Measurements from ENCODE around the gene CTIF. TPM values are rescaled to one million over a fixed set of nuclear protein-coding genes. Genes with fewer than 3 reads are reported as not detected.

CTIF gene
- total RNA-seq, 4 donors from 2014 or later, result 14.1 to 78.2 (median 18.4) TPM

GRCh38 chr18:48874233-48874632 is 335.4 kb downstream of the CTIF start:
- WGBS, 2 donors (ENCODE audit: low coverage in 1 of 2), result 60 to 94% methylated on average over 1 to 5 of the region's 5 CpGs
- no peak overlapping the region for H3K4me3 ChIP-seq
- in situ Hi-C loops (cut with MboI; ENCODE audit: low pct_ligation_motif_present in 1 of 4, low pct_unique_long_range_greater_than_20kb in 1 of 4, low sequenced_read_pairs in 3 of 4), result no loop called here
- peaks cover 0 to 7% (median 0%) of the 10 kb centered on the region in 4 donors for H3K4me1 ChIP-seq
- intact Hi-C loops (cut with DNase I; ENCODE audit: low total_unique reads), result no loop called here
- no peak overlapping the region for H3K27ac ChIP-seq
- DNase-seq, result no peak
- H3K27me3 ChIP-seq, result no peaks in the 10 kb centered on the region
- no peak for TF ChIP-seq POLR2AphosphoS5 (IDR thresholded peaks at IDR 0.05)
- TF ChIP-seq CTCF (IDR thresholded peaks at IDR 0.05), result no peak
- no peaks in the 10 kb centered on the region for H3K9me3 ChIP-seq
- no peaks in the 10 kb centered on the region for H3K36me3 ChIP-seq

GRCh38 chr18:48874701-48875162 is 335.9 kb downstream of the CTIF start:
- in situ Hi-C loops (cut with MboI; ENCODE audit: low pct_ligation_motif_present in 1 of 4, low pct_unique_long_range_greater_than_20kb in 1 of 4, low sequenced_read_pairs in 3 of 4) (no loop called here), intact Hi-C loops (cut with DNase I; ENCODE audit: low total_unique reads) (no loop called here)
- WGBS, 2 donors (ENCODE audit: low coverage in 1 of 2), result 83 to 93% methylated on average over 5 to 15 of the region's 15 CpGs

GRCh38 chr18:48875314-48875941 is 336.6 kb downstream of the CTIF start:
- Histone ChIP-seq H3K9me3 (no peaks in the 10 kb centered on the region), H3K4me3 (no peak overlapping the region), H3K27me3 (no peaks in the 10 kb centered on the region), H3K4me1 (peaks cover 0 to 7% (median 0%) of the 10 kb centered on the region in 4 donors), H3K27ac (no peak overlapping the region), H3K36me3 (no peaks in the 10 kb centered on the region)
- DNase-seq, result no peak
- intact Hi-C loops (cut with DNase I; ENCODE audit: low total_unique reads) (no loop called here), in situ Hi-C loops (cut with MboI; ENCODE audit: low pct_ligation_motif_present in 1 of 4, low pct_unique_long_range_greater_than_20kb in 1 of 4, low sequenced_read_pairs in 3 of 4) (no loop called here)
- WGBS, 2 donors (ENCODE audit: low coverage in 1 of 2), result 92% methylated on average over 18 of the region's 18 CpGs; no CpG with 5 or more reads in 1 of the 2 donors
- TF ChIP-seq EP300 (IDR thresholded peaks at IDR 0.05; ENCODE audit: low read depth), result no peak
- no peak for TF ChIP-seq POLR2AphosphoS5 (IDR thresholded peaks at IDR 0.05)

More at GRCh38 chr18:48874701-48875162, 335.9 kb downstream of the CTIF start:
- TF ChIP-seq POLR2AphosphoS5 (IDR thresholded peaks at IDR 0.05) (no peak), POLR2A (IDR thresholded peaks at IDR 0.05) (no peak), EP300 (IDR thresholded peaks at IDR 0.05; ENCODE audit: low read depth) (no peak), CTCF (IDR thresholded peaks at IDR 0.05) (no peak)
- Histone ChIP-seq H3K9me3 (no peaks in the 10 kb centered on the region), H3K36me3 (no peaks in the 10 kb centered on the region), H3K27me3 (no peaks in the 10 kb centered on the region), H3K4me3 (no peak overlapping the region), H3K4me1 (peaks cover 0 to 7% (median 0%) of the 10 kb centered on the region in 4 donors), H3K27ac (no peak overlapping the region)
- DNase-seq, result no peak

GRCh38 chr18:48875942-48876511 is 337.2 kb downstream of the CTIF start:
- in situ Hi-C loops (cut with MboI; ENCODE audit: low pct_ligation_motif_present in 1 of 4, low pct_unique_long_range_greater_than_20kb in 1 of 4, low sequenced_read_pairs in 3 of 4), result no loop called here
- TF ChIP-seq POLR2A (IDR thresholded peaks at IDR 0.05), result no peak
- no peak for TF ChIP-seq CTCF (IDR thresholded peaks at IDR 0.05)
- no peak for TF ChIP-seq EP300 (IDR thresholded peaks at IDR 0.05; ENCODE audit: low read depth)
- Histone ChIP-seq H3K9me3 (no peaks in the 10 kb centered on the region), H3K4me1 (peaks cover 0 to 7% (median 0%) of the 10 kb centered on the region in 4 donors), H3K27ac (no peak overlapping the region), H3K27me3 (no peaks in the 10 kb centered on the region), H3K4me3 (no peak overlapping the region), H3K36me3 (no peaks in the 10 kb centered on the region)
- WGBS, 2 donors (ENCODE audit: low coverage in 1 of 2), result 85% methylated on average over 14 of the region's 15 CpGs; no CpG with 5 or more reads in 1 of the 2 donors
- intact Hi-C loops (cut with DNase I; ENCODE audit: low total_unique reads), result no loop called here
- DNase-seq, result no peak

Measured in transverse colon (tissue), 4 donors.